Thyroid gland (tissue), 4 donors: ENCODE data around the gene SOAT2. TPM values are rescaled to one million over a fixed set of nuclear protein-coding genes. Genes with fewer than 3 reads are reported as not detected.

ENCODE experiments used
- DNase-seq, 2 donors: peaks; one replicate each; pipeline ENCODE4 v3.0.0-alpha.2; 2019
- H3K27ac ChIP-seq, 3 donors: fragments of 200-600 bp; sonication (generic); 1 replicate in 2 of 3; 2 replicates in 1 of 3; pipeline ENCODE4 v1.5.1; 2016 to 2019; ENCODE audit warnings: mild to moderate bottlenecking in 1 of 3, moderate library complexity in 1 of 3
- H3K27me3 ChIP-seq: fragments of 200-600 bp; sonication (generic); one replicate; pipeline ENCODE4 v1.5.1; 2019
- H3K36me3 ChIP-seq, 2 donors: fragments of 200-600 bp; sonication (generic); one replicate each; pipeline ENCODE4 v1.5.1; 2016 to 2019
- H3K4me1 ChIP-seq, 2 donors: fragments of 200-600 bp; sonication (generic); one replicate each; pipeline ENCODE4 v1.5.1; 2017 to 2019
- H3K4me3 ChIP-seq, 3 donors: fragments of 200-600 bp; sonication (generic); replicated peaks in 1 of 3; 1 replicate in 2 of 3; 2 replicates in 1 of 3; pipeline ENCODE4 v1.5.1; 2016; ENCODE audit warnings: mild to moderate bottlenecking in 1 of 3
- H3K9me3 ChIP-seq: fragments of 200-600 bp; sonication (generic); one replicate; pipeline ENCODE4 v1.5.1; 2017
- POLR2A ChIP-seq, 2 donors: fragments of 450-650 bp; IDR thresholded peaks; one replicate each; pipeline ENCODE4 v1.6.1; 2017; ENCODE audit warnings: antibody characterized with exemption in 2 of 2, mild to moderate bottlenecking in 2 of 2, moderate library complexity in 1 of 2
- WGBS, 2 donors: methylation state at CpG; one replicate each; pipeline ENCODE4 v1.1.5; 2017; 5-methylcytosine and 5-hydroxymethylcytosine counted together
- intact Hi-C: fragments of 100-400 bp; cut with DNase I; formaldehyde crosslinking; loops from one replicate; pipeline ENCODE4 v1.15.1; 2023
- total RNA-seq, 4 donors: library from RNA; depleted of rRNA; stranded (reverse); fragments of >200 nt; gene quantifications; one replicate each; pipeline ENCODE4 v1.2.3, GENCODE V29; 2016
- TF ChIP-seq, protein P1 (sequence below), 6 experiments: fragments of 200-600 bp in 3 of 6; fragments of 450-650 bp in 3 of 6; sonication (generic) in 3 of 6; IDR thresholded peaks; one replicate each; pipeline ENCODE4 v1.5.1; 2016 to 2019; ENCODE audit warnings: antibody characterized with exemption in 6 of 6, mild to moderate bottlenecking in 2 of 6, inconsistent platforms in 1 of 6, moderate library complexity in 1 of 6

The SOAT2 gene
- total RNA-seq, 4 donors from 2014 or later: 0.40 TPM; not detected in 3

GRCh38 chr12:53113136-53113705 is 9.9 kb downstream of the SOAT2 start:
- no peak overlapping the region for H3K27ac ChIP-seq
- H3K36me3 ChIP-seq: no peaks in the 10 kb centered on the region
- peaks cover 0 to 6% of the 10 kb centered on the region in 2 donors for H3K4me1 ChIP-seq
- DNase-seq: no peak
- H3K9me3 ChIP-seq: no peaks in the 10 kb centered on the region
- WGBS, 2 donors: 89 to 93% methylated on average over 12 of the region's 12 CpGs
- H3K4me3 ChIP-seq: no peak overlapping the region
- intact Hi-C loops: no loop called here
- no peaks in the 10 kb centered on the region for H3K27me3 ChIP-seq
- TF ChIP-seq POLR2A (IDR thresholded peaks at IDR 0.05): no peak
- TF ChIP-seq, protein P1, sequence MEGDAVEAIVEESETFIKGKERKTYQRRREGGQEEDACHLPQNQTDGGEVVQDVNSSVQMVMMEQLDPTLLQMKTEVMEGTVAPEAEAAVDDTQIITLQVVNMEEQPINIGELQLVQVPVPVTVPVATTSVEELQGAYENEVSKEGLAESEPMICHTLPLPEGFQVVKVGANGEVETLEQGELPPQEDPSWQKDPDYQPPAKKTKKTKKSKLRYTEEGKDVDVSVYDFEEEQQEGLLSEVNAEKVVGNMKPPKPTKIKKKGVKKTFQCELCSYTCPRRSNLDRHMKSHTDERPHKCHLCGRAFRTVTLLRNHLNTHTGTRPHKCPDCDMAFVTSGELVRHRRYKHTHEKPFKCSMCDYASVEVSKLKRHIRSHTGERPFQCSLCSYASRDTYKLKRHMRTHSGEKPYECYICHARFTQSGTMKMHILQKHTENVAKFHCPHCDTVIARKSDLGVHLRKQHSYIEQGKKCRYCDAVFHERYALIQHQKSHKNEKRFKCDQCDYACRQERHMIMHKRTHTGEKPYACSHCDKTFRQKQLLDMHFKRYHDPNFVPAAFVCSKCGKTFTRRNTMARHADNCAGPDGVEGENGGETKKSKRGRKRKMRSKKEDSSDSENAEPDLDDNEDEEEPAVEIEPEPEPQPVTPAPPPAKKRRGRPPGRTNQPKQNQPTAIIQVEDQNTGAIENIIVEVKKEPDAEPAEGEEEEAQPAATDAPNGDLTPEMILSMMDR (IDR thresholded peaks at IDR 0.05): no peak

- H3K4me1 ChIP-seq: peaks cover 0 to 6% of the 10 kb centered on the region in 2 donors
- no peaks in the 10 kb centered on the region for H3K36me3 ChIP-seq
- no peak for TF ChIP-seq POLR2A (IDR thresholded peaks at IDR 0.05)
- TF ChIP-seq, protein P1 (IDR thresholded peaks at IDR 0.05): no peak
- intact Hi-C loops: no loop called here
- H3K9me3 ChIP-seq: no peaks in the 10 kb centered on the region
- H3K27ac ChIP-seq: no peak overlapping the region
- no peak overlapping the region for H3K4me3 ChIP-seq
- no peak for DNase-seq
- H3K27me3 ChIP-seq: no peaks in the 10 kb centered on the region
Measured at GRCh38 chr12:53113951-53114350, 10.7 kb downstream of the SOAT2 start.

- WGBS, 2 donors: 86 to 88% methylated on average over 30 to 31 of the region's 33 CpGs
- Histone ChIP-seq H3K27ac (no peak overlapping the region), H3K4me3 (no peak overlapping the region), H3K9me3 (no peaks in the 10 kb centered on the region), H3K4me1 (peaks cover 0 to 6% of the 10 kb centered on the region in 2 donors), H3K27me3 (no peaks in the 10 kb centered on the region), H3K36me3 (no peaks in the 10 kb centered on the region)
- intact Hi-C loops: no loop called here
- no peak for DNase-seq
- no peak for TF ChIP-seq POLR2A (IDR thresholded peaks at IDR 0.05)
- TF ChIP-seq, protein P1 (IDR thresholded peaks at IDR 0.05): no peak
Measured at GRCh38 chr12:53115112-53115890, 12.0 kb downstream of the SOAT2 start.

- TF ChIP-seq POLR2A (IDR thresholded peaks at IDR 0.05): no peak
- TF ChIP-seq, protein P1 (IDR thresholded peaks at IDR 0.05): no peak
- peaks cover 0 to 6% of the 10 kb centered on the region in 2 donors for H3K4me1 ChIP-seq
- peak overlapping the region in 1 of 3 donors; percentile 67 for H3K27ac ChIP-seq
- no peaks in the 10 kb centered on the region for H3K36me3 ChIP-seq
- no peaks in the 10 kb centered on the region for H3K27me3 ChIP-seq
- DNase-seq: no peak
- intact Hi-C loops: no loop called here
- H3K4me3 ChIP-seq: no peak overlapping the region
- 84 to 93% methylated on average over 8 of the region's 8 CpGs for WGBS, 2 donors
- H3K9me3 ChIP-seq: no peaks in the 10 kb centered on the region
Measured at GRCh38 chr12:53115891-53116648, 12.8 kb downstream of the SOAT2 start.
